Testis (tissue), 3 donors: ENCODE data around the gene CTIF. TPM values are rescaled to one million over a fixed set of nuclear protein-coding genes. Genes with fewer than 3 reads are reported as not detected.

Source experiments
- DNase-seq: peaks from one replicate; pipeline ENCODE4 v3.0.0-alpha.2; 2019
- H3K27ac ChIP-seq, 2 donors: fragments of 200-600 bp; sonication (generic); one replicate each; pipeline ENCODE4 v1.5.1; 2019
- H3K27me3 ChIP-seq: fragments of 200-600 bp; sonication (generic); one replicate; pipeline ENCODE4 v1.5.1; 2019
- H3K36me3 ChIP-seq: fragments of 200-600 bp; sonication (generic); one replicate; pipeline ENCODE4 v1.5.1; 2017; ENCODE audit warnings: low read depth; ENCODE audit errors: missing control alignments
- H3K4me1 ChIP-seq: fragments of 200-600 bp; sonication (generic); one replicate; pipeline ENCODE4 v1.5.1; 2019
- H3K4me3 ChIP-seq, 2 donors: fragments of 200-600 bp; sonication (generic); one replicate each; pipeline ENCODE4 v1.5.1; 2017 to 2019
- H3K9me3 ChIP-seq: fragments of 200-600 bp; sonication (generic); one replicate; pipeline ENCODE4 v1.5.1; 2017
- CTCF ChIP-seq, 3 experiments: fragments of 450-650 bp in 2 of 3; fragments of 200-600 bp in 1 of 3; sonication (generic) in 1 of 3; IDR thresholded peaks; one replicate each; pipeline ENCODE4 v1.5.1; 2016 to 2019; ENCODE audit warnings: antibody characterized with exemption in 3 of 3, mild to moderate bottlenecking in 2 of 3, moderate library complexity in 1 of 3
- POLR2A ChIP-seq: fragments of 450-650 bp; IDR thresholded peaks from one replicate; pipeline ENCODE4 v1.6.1; 2017; ENCODE audit warnings: antibody characterized with exemption, mild to moderate bottlenecking, moderate library complexity
- WGBS, 2 donors: methylation state at CpG; one replicate each; pipeline ENCODE4 v1.1.5; 2018; 5-methylcytosine and 5-hydroxymethylcytosine counted together
- intact Hi-C: fragments of 100-400 bp; cut with DNase I; formaldehyde crosslinking; loops from one replicate; pipeline ENCODE4 v1.15.1; 2023; ENCODE audit warnings: low total_unique reads
- polyA plus RNA-seq: library from polyadenylated mRNA; stranded (reverse); fragments of 350-450 nt; fragmentation: Illumina TruSeq; extraction: RNeasy Lipid Tissue Mini Kit (QIAGEN cat#74804); gene quantifications from one replicate; pipeline ENCODE4 v1.2.3, GENCODE V29; 2014; ENCODE audit warnings: low read depth, low replicate concordance; ENCODE audit not compliant: insufficient read depth
- total RNA-seq, 2 donors: library from RNA; depleted of rRNA; stranded (reverse); fragments of >200 nt; gene quantifications; one replicate each; pipeline ENCODE4 v1.2.3, GENCODE V29; 2016

Gene CTIF
- total and polyA plus RNA-seq, 3 donors from 2014 or later, result 33.8 to 41.5 (median 35.6) TPM

- intact Hi-C loops, result no loop called here
Observed at GRCh38 chr18:48514786-48515185, 24.0 kb upstream of the CTIF start.

GRCh38 chr18:48517048-48517447, 21.8 kb upstream of the CTIF start:
- intact Hi-C loops, result no loop called here
- no peak for TF ChIP-seq CTCF (IDR thresholded peaks at IDR 0.05)
- no peak for TF ChIP-seq POLR2A
- DNase-seq, result no peak
- Histone ChIP-seq H3K27me3 (no peaks in the 10 kb centered on the region), H3K27ac (no peak overlapping the region), H3K4me1 (no peaks in the 10 kb centered on the region), H3K36me3 (no peaks in the 10 kb centered on the region), H3K4me3 (no peak overlapping the region), H3K9me3 (no peaks in the 10 kb centered on the region)
- 79 to 89% methylated on average over 5 to 7 of the region's 7 CpGs for WGBS, 2 donors

More at GRCh38 chr18:48514786-48515185, 24.0 kb upstream of the CTIF start:
- no peaks in the 10 kb centered on the region for H3K27me3 ChIP-seq
- H3K36me3 ChIP-seq, result no peaks in the 10 kb centered on the region
- no peak for TF ChIP-seq POLR2A
- no peak for TF ChIP-seq CTCF (IDR thresholded peaks at IDR 0.05)
- no peaks in the 10 kb centered on the region for H3K4me1 ChIP-seq
- H3K27ac ChIP-seq, result no peak overlapping the region
- no peak overlapping the region for H3K4me3 ChIP-seq
- no peaks in the 10 kb centered on the region for H3K9me3 ChIP-seq
- no peak for DNase-seq
- WGBS, 2 donors, result 89 to 94% methylated on average over 11 of the region's 11 CpGs

- Histone ChIP-seq H3K27me3 (no peaks in the 10 kb centered on the region), H3K4me1 (no peaks in the 10 kb centered on the region), H3K36me3 (no peaks in the 10 kb centered on the region), H3K9me3 (no peaks in the 10 kb centered on the region), H3K4me3 (no peak overlapping the region), H3K27ac (no peak overlapping the region)
- WGBS, 2 donors, result 81 to 86% methylated on average over 5 of the region's 5 CpGs
- intact Hi-C loops, result no loop called here
- TF ChIP-seq POLR2A, result no peak
- TF ChIP-seq CTCF (IDR thresholded peaks at IDR 0.05), result no peak
- no peak for DNase-seq
Observed at GRCh38 chr18:48519431-48520100, 19.3 kb upstream of the CTIF start.

- intact Hi-C loops, result no loop called here
- 83 to 94% methylated on average over 5 of the region's 5 CpGs for WGBS, 2 donors
Observed at GRCh38 chr18:48521723-48522122, 17.1 kb upstream of the CTIF start.

More at GRCh38 chr18:48521723-48522122, 17.1 kb upstream of the CTIF start:
- Histone ChIP-seq H3K27me3 (no peaks in the 10 kb centered on the region), H3K4me3 (no peak overlapping the region), H3K9me3 (no peaks in the 10 kb centered on the region), H3K27ac (no peak overlapping the region), H3K36me3 (no peaks in the 10 kb centered on the region), H3K4me1 (no peaks in the 10 kb centered on the region)
- TF ChIP-seq CTCF (IDR thresholded peaks at IDR 0.05), result no peak
- no peak for TF ChIP-seq POLR2A
- DNase-seq, result no peak
